GM18505 (cell line): ENCODE data around the gene ADPGK.

ENCODE experiments used
- ATAC-seq: cut with Tn5 transposase; IDR thresholded peaks from one replicate; pipeline ENCODE4 v1.9.1; 2021; ENCODE audit not compliant: unreplicated experiment
- POLR2A ChIP-seq: IDR thresholded peaks from 4 replicates; pipeline ENCODE4 v1.6.1; 2011; ENCODE audit warnings: borderline replicate concordance; ENCODE audit not compliant: insufficient read depth, insufficient read length; ENCODE audit errors: extremely low read depth

Gene ADPGK

DNA sequence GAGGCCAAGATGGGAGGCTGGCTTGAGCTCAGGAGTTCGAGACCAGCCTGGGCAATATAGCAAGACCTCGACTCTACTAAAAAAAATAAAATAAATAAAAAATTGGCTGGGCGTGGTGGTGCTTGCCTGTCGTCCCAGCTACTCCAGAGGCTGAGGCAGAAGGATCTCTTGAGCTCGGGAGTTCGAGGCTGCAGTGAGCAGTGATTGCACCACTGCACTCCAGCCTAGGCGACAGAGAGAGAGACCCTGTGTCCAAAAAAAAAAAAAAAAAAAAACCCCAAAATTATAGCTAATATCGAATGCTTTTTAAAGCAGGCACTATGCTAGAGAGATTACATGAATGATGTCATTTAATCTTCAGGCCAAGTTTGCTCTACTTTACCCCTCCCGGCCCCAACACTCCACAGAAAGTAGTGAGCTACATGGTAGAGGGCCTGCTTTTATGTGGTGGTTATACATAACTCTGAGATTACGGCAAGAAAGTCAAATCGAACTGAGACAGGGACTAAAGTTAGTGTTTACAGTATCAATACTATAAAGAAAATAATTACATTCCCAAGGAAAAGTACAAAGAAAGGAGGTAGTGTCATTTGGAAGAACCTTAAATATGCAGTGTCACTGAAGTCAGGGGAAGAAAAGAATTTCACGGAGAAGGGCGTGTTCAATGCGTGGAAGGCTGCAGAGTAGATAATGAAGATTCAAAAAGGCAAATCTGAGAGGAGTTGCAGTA, 1.1 kb downstream of the ADPGK start:
- ATAC-seq = no peak
- TF ChIP-seq POLR2A = no peak

- no peak for ATAC-seq
- no peak for TF ChIP-seq POLR2A
These were observed 1.9 kb downstream of the ADPGK start for GRCh38 chr15:72781631-72782030.

DNA sequence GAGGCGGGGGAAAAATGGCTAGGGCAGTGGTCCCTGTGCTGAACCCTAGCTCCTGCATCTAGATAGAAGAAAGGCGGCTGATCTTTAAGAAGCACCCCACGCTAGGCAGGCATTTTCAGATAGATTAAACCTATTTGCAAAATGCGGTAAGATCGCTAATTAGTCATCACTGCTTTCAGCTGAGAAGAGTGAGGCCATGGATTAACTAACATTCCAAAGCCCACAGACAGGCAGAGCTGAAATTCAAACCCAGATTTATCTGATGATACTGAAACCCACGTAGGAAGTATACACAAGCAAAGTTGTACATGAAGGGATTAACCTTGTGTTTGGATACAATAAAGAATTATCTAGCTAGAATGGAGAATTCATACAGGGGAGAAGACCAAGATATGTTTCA, 4.8 kb downstream of the ADPGK start:
- no peak for TF ChIP-seq POLR2A
- ATAC-seq = no peak

- ATAC-seq = no peak
- no peak for TF ChIP-seq POLR2A
These were observed 8.7 kb downstream of the ADPGK start for GRCh38 chr15:72774696-72775383.

- TF ChIP-seq POLR2A = no peak
- no peak for ATAC-seq
These were observed 12.2 kb downstream of the ADPGK start for GRCh38 chr15:72771329-72771725.

- TF ChIP-seq POLR2A = no peak
- ATAC-seq = no peak
These were observed 12.8 kb downstream of the ADPGK start for GRCh38 chr15:72770673-72771328.

GRCh38 chr15:72766780-72767179, 16.8 kb downstream of the ADPGK start:
- TF ChIP-seq POLR2A = no peak
- ATAC-seq = no peak

DNA sequence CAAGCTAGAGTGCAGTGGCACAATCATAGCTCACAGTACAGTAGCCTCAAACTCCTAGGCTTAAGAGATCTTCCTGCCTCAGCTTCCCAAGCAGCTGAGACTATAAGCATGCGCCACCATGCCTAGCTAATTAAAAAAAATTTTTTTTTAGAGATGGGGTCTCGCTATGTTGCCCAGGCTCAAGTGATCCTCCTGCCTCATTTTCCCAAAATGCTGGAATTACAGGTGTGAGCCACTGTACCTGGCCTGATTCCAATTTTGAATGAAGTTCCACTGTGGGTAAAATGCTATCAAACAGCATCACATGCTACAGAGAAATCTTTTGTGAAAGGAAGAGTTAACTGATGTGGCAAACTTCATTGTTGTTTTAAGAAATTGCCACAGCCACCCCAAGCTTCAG, 17.5 kb downstream of the ADPGK start:
- TF ChIP-seq POLR2A = no peak
- no peak for ATAC-seq

GRCh38 chr15:72764656-72765055, 18.9 kb downstream of the ADPGK start:
- ATAC-seq = no peak
- TF ChIP-seq POLR2A = no peak

- TF ChIP-seq POLR2A = no peak
- ATAC-seq = no peak
These were observed 22.8 kb downstream of the ADPGK start for GRCh38 chr15:72760590-72761260.

DNA sequence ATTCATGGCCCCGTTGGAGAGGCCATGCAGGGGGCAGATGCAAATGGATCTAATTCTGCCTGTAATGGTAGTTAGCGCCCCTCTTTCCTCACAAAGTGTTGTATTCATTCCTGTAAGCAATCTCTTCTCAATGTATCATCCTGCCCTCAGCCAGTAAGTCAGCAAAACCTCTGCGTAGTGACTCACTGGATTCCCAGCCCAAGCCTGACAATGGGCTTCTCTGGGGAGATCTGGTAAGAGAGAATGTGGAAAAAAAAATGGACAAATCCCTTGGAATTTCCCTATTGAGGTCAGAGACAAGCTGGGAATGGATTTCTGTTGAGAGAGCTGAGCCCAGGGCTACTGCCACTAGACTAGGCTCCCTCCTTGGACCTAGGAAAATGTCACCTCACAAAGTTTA, 25.4 kb downstream of the ADPGK start:
- TF ChIP-seq POLR2A = no peak
- ATAC-seq = no peak

- no peak for TF ChIP-seq POLR2A
- ATAC-seq = no peak
These were observed 29.5 kb downstream of the ADPGK start for GRCh38 chr15:72754096-72754495.

GRCh38 chr15:72751751-72752455, 31.7 kb downstream of the ADPGK start:
- no peak for ATAC-seq
- no peak for TF ChIP-seq POLR2A
